WERI-Rb-1 (cell line): ENCODE results near the gene RABAC1.
A peak's percentile ranks its signal among the peaks of the same experiment; 100 is the strongest.
"Not testable (repeated sequence)": the region's sequence is repeated elsewhere in the genome, so short reads cannot be mapped to it uniquely, and the experiment has no call there.

Experiments used
- DNase-seq: peaks from one replicate; pipeline ENCODE4 v3.0.0-alpha.2; 2020
- H3K27ac ChIP-seq: fragments of 250-450 bp; sonication (Bioruptor Pico); 2 replicates; pipeline ENCODE4 v1.5.1; 2020; ENCODE audit warnings: mild to moderate bottlenecking, moderate library complexity
- H3K27me3 ChIP-seq: fragments of 250-450 bp; sonication (Bioruptor Pico); 2 replicates; pipeline ENCODE4 v1.5.1; 2021; ENCODE audit warnings: mild to moderate bottlenecking, low read depth, moderate library complexity; ENCODE audit not compliant: insufficient read depth, severe bottlenecking
- H3K36me3 ChIP-seq: fragments of 250-450 bp; sonication (Bioruptor Pico); 2 replicates; pipeline ENCODE4 v1.5.1; 2020; ENCODE audit warnings: mild to moderate bottlenecking, moderate library complexity
- H3K4me3 ChIP-seq: 2 replicates; pipeline ENCODE4 v1.5.1; 2011; ENCODE audit warnings: low read depth, mild to moderate bottlenecking, control low read depth, low read length
- H3K9me3 ChIP-seq: fragments of 250-450 bp; sonication (Bioruptor Pico); 2 replicates; pipeline ENCODE4 v1.5.1; 2021; ENCODE audit warnings: mild to moderate bottlenecking, moderate library complexity; ENCODE audit not compliant: severe bottlenecking
- TF ChIP-seq, protein P1 (sequence below): IDR thresholded peaks from 2 replicates; pipeline ENCODE4 v1.5.1; 2011; ENCODE audit warnings: low read depth, mild to moderate bottlenecking, control low read depth, inconsistent platforms, low read length

RABAC1 gene

GRCh38 chr19:41994994-41995958 lies 36.2 kb upstream of the RABAC1 start:
- H3K36me3 ChIP-seq: peaks cover 16% of the 10 kb centered on the region

DNA sequence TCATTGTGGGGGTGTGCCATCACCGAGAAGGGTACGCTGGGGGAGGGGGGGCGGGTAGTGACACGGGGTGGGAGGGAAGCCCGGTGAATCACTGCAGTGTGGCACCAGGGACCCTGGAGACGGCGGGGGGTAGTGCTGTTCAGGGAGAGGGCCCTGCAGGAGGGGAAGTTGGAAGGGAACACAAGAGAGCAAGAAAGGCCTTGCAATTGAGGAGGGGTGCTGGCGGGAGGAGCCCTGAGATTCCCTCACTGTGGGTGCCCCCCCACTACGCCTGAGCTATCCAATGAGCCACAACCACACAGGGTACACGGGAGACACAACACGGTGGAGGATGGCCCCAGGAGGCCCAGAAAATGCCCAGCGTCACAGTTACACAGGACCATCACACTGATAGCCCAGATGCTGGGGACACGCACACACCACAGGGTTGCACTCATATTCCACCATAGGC lies 35.4 kb upstream of the RABAC1 start:
- Histone ChIP-seq H3K36me3 (peaks cover 22% of the 10 kb centered on the region), H3K4me3 (peak overlapping the region; percentile 67), H3K27me3 (no peaks in the 10 kb centered on the region), H3K9me3 (no peaks in the 10 kb centered on the region), H3K27ac (peak overlapping the region; percentile 85)
- TF ChIP-seq, protein P1, sequence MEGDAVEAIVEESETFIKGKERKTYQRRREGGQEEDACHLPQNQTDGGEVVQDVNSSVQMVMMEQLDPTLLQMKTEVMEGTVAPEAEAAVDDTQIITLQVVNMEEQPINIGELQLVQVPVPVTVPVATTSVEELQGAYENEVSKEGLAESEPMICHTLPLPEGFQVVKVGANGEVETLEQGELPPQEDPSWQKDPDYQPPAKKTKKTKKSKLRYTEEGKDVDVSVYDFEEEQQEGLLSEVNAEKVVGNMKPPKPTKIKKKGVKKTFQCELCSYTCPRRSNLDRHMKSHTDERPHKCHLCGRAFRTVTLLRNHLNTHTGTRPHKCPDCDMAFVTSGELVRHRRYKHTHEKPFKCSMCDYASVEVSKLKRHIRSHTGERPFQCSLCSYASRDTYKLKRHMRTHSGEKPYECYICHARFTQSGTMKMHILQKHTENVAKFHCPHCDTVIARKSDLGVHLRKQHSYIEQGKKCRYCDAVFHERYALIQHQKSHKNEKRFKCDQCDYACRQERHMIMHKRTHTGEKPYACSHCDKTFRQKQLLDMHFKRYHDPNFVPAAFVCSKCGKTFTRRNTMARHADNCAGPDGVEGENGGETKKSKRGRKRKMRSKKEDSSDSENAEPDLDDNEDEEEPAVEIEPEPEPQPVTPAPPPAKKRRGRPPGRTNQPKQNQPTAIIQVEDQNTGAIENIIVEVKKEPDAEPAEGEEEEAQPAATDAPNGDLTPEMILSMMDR: no peak
- peak; percentile 48 for DNase-seq

More at GRCh38 chr19:41994994-41995958, 36.2 kb upstream of the RABAC1 start:
- no peak for DNase-seq
- Histone ChIP-seq H3K4me3 (no peak overlapping the region), H3K9me3 (no peaks in the 10 kb centered on the region), H3K27ac (peak overlapping the region; percentile 100), H3K27me3 (no peaks in the 10 kb centered on the region)
- TF ChIP-seq, protein P1: no peak

GRCh38 chr19:41993612-41994483 lies 34.7 kb upstream of the RABAC1 start, which contains the start of gene ATP1A3:
Gene ATP1A3 (minus strand): TSS chr19:41994230. CDS start chr19:41994076, 154 bp downstream.
- Histone ChIP-seq H3K36me3 (peaks cover 29% of the 10 kb centered on the region), H3K4me3 (peak within 1 kb of the TSS; percentile 67), H3K27me3 (no peaks in the 10 kb centered on the region), H3K27ac (peak within 1 kb of the TSS; percentile 85), H3K9me3 (no peaks in the 10 kb centered on the region)
- TF ChIP-seq, protein P1: no peak
- DNase-seq: peak; percentile 84

DNA sequence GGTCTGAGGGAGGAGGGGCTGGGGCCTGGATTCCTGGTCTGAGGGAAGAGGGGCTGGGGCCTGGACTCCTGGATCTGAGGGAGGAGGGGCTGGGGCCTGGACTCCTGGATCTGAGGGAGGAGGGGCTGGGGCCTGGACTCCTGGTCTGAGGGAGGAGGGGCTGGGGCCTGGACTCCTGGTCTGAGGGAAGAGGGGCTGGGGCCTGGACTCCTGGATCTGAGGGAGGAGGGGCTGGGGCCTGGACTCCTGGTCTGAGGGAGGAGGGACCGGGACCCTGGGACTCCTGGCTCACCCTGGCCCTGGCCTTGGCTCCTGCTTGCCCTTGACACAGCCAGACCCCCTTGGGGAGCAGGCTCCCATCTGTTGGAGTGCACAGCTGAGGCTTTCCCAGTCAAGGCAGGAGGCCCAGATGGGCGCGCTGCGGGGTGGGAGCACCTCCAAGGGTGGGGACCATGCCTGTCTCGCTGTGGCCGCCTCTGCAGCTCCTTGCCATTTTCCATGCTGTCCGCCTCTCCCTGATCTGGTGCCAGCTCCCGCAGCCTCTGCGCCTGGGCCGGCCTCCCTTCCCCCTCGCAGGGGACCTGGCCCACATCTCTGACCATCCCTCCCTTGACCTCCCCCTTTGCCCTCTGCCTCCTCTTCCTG lies 32.9 kb upstream of the RABAC1 start:
- peak; percentile 82 for DNase-seq
- not testable (repeated sequence) for H3K27me3 ChIP-seq, H3K9me3 ChIP-seq
- Histone ChIP-seq H3K4me3 (peak overlapping the region; percentile 67), H3K27ac (peak overlapping the region; percentile 94), H3K36me3 (peaks cover 47% of the 10 kb centered on the region)

DNA sequence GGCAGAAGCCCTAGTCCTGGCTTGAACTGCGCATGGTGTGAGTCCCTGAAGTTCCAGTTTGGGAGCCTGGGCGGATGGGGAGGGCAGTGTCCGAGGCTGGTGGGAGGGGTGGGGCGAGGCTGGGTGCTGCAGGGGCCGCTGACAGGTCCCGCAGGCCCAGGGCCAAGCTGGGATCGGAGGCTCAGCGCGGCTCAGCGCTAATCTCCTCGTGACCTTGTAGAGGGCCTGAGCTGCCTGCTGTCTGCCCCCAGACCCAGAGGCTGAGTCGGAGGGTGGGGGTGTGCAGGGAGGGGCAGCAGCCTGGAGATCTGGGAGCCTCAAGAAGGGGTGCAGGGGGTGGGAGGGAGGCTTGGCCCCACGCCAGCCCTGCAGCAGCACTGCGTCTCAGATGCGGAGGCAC lies 31.9 kb upstream of the RABAC1 start:
- DNase-seq: peak; percentile 93
- peaks cover 58% of the 10 kb centered on the region for H3K36me3 ChIP-seq
- no peaks in the 10 kb centered on the region for H3K9me3 ChIP-seq
- no peaks in the 10 kb centered on the region for H3K27me3 ChIP-seq
- TF ChIP-seq, protein P1: no peak
- H3K4me3 ChIP-seq: peak overlapping the region; percentile 67
- H3K27ac ChIP-seq: peak overlapping the region; percentile 90
